GM19324 (cell line): ENCODE results near the gene TAF10.

Experiments
- ATAC-seq: cut with Tn5 transposase; IDR thresholded peaks from one replicate; pipeline ENCODE4 v1.9.1; 2021; ENCODE audit warnings: mild to moderate bottlenecking, moderate library complexity; ENCODE audit not compliant: unreplicated experiment, low FRiP score

Gene TAF10

DNA sequence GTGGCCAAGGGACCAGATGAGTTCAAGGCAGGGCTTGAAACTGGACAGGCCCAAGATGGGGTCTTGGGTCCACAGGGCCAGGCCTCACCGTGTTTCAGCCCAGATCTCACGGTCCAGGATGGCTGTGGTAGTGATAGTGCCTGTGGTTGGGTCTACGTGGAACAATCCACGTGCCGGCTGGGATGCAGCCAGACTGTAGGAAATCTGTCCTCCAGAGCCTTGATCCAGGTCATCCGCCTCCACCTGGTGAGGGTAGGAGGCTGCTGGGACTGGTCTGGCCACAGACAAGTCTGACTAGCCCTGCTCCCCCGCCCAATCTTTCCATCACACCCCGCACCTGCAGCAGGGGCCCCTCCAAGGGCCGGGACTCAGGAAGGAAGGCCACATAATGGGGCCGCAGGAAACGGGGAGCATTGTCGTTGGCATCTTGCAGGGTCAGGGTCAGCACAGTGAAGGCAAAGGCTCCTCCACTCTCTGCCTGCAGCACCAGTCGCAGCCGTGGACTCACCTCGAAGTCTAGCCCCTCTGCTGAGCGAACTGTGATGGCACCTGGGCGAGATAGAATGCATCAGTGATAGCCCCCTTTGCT is 13.9 kb upstream of the TAF10 start:
- no peak for ATAC-seq

GRCh38 chr11:6625156-6625831 is 13.3 kb upstream of the TAF10 start:
- no peak for ATAC-seq

DNA sequence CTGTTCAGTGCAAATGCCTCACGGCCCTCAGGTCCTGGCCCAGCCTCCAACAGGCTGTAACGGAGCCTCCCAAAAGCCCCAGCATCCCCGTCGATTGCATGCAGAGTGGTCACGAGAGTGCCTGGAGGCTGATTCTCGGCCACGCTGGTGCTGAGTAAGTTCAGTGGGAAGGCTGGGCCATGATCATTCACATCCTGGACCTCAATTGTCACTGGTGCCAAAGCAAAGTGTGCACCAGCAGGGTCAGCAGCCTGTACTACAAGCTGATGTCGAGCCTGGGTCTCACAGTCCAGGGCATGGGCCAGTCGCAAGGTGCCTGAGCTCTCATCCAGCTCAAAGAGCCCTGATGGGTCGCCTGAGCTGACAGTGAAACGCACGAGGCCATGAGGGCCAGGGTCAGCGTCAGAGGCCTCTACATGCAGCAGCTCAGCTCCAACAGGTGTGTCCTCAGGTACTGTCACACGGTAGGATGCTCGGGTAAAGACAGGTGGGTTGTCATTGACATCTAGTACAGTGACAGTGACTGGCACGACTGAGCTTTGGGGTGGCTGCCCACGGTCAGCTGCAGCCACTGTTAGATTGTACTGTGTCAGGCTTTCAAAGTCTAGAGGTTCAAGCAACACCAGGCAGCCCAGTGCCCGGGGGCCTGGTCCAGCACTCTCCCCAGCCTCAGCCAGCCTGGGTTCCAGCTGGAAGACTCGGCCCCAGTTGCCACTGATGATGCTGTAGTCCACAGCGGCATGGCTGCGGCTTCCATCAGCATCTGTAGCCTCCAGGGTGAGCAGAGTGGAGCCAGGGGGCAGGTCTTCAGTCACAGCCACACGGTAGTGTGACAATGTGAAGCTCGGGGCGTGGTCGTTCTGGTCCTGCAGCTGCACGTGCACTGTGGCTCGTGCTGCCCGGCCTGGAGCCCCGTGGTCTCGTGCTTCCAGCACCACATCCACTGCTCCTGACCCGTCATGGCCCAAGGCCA is 11.7 kb upstream of the TAF10 start:
- no peak for ATAC-seq

- no peak for ATAC-seq
Observed at GRCh38 chr11:6622261-6623171, 10.5 kb upstream of the TAF10 start.

- ATAC-seq = no peak
Observed at GRCh38 chr11:6621711-6622211, 9.7 kb upstream of the TAF10 start.

GRCh38 chr11:6620636-6621035 is 8.6 kb upstream of the TAF10 start:
- no peak for ATAC-seq

GRCh38 chr11:6619004-6619745 is 7.2 kb upstream of the TAF10 start, which contains the start of gene TPP1:
Gene TPP1 (minus strand): TSS chr11:6619422. CDS start chr11:6619400, 22 bp downstream.
- ATAC-seq = peak; percentile 99

DNA sequence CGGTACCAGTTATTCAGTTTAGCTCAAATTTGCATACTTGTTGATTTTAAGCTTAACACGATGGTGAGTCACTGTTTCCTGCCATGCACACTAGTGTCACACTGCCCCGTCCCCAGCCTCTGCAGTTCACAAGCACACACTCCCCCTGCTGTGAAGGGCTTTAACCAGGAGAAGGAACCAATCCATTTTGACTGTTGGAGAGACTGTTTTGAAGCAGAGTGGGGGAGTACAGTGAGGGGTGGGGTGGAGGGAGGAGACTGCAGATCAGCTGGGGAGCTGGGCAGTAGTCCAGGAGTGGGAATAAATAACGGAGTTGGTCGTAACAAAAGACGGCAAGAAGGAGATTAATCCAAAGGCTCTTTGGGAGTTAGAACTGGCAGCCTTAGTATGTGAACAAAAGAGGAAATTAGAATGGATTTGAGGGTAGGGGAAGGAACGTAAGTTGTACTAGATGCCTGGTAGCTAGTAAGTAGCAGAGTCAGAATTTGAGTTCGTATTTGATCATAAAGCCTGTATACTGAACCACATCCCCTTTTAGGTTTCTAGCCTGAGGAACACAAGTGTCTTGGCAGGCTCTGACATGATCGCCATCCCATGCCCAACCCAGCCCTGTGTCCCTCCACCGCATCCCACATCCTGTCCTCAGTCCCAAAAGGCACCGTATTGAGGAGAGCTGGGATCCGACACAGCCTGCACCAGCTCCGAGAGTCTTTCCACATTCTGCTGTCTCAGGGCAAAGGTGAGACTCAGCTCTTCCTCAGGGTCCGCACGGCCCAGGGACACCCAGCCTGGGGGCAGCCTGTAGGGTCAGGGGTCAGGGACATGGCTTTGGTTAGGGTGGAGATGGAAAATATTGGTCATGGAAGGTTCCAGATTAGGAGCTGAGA is 6.3 kb upstream of the TAF10 start:
- ATAC-seq = no peak

DNA sequence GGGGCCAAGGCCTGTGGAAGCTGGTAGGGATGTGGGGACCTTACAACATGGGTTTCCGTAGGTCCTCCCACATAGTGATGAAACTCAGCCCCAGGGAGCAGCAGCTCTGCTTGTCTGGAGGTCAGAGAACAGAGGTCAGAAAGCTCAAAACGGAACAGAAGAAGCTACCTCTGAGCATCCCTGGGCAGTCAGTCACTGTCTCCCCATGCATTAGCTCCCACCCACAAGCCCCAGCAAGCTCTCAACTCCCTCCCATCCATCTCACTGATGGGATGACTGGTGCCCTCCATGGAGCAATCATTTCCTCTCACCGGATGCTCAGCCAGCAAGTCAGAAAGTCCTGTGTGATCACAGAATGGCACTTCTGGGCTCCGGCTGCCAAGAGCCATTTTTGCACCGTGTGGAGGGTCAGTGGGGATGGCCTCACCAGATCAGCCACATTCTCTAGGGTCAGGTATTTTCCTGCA is 5.3 kb upstream of the TAF10 start:
- ATAC-seq = no peak

DNA sequence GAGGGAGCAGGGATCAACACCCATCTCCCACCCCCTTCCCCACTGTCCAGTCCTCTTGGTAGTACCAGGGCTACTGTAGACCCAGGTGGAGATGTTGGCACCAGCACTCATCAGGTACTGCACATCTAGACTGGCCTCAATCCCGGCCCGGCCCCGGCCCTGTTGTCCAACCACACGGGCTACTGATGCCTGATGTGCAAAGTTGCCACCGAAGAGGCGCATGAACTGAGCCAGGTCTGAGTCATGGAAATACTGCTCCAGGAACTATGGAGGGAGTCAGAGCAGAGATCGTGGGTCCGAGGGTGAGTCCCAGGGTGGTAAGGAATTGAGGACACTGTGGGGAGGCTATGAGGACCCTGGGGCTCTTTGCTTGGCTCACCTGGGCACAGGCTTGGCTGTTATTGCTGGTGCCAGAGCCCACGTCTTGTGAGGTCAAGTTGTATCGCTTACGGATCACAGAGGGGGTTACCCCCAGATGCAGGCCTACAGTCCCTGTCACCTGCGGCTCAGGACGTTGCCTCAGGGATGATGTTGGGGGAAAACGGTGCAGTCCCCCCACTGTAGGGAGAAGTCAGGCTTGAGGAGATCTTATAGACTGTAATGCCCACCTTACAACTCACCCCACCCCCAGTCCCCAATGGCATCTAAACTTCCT is 4.7 kb upstream of the TAF10 start:
- no peak for ATAC-seq

- ATAC-seq = no peak
Observed at GRCh38 chr11:6615882-6616585, 4.0 kb upstream of the TAF10 start.

- ATAC-seq = no peak
Observed at GRCh38 chr11:6615046-6615445, 3.0 kb upstream of the TAF10 start.

GRCh38 chr11:6614446-6614845 is 2.4 kb upstream of the TAF10 start:
- ATAC-seq = no peak

DNA sequence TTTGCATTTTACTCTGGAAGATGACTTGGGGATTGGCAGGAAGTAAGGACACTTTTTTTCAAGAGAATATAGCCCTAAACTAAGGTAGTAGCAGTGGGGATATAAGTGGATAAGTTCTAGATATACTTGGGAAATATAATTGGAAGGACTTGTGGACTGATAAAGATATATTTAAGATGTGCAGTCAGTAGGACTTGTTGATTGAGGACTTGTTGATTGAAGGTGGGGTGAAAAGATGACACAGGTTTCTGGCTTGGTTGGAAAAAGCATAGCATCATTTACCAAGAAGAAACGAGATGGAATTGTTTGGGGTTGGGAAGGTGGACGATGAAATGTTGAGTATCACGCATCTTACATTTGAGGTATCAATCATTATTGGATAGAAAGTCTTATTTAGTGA is 1.5 kb upstream of the TAF10 start:
- no peak for ATAC-seq

DNA sequence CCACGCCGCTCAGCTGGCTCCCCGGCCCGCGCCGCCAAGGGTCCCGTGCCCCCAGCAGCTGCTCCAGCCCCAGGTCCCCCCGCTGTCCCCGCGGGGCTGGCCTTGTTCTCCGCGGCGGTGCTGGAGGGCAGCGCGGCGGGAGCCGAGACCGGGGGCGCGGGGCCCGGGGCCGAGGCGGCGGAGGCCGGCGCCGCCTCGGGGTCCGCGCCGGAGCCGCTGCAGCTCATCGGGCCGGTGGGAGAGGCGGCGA is 128 bp downstream of the TAF10 start:
- ATAC-seq = peak; percentile 20

DNA sequence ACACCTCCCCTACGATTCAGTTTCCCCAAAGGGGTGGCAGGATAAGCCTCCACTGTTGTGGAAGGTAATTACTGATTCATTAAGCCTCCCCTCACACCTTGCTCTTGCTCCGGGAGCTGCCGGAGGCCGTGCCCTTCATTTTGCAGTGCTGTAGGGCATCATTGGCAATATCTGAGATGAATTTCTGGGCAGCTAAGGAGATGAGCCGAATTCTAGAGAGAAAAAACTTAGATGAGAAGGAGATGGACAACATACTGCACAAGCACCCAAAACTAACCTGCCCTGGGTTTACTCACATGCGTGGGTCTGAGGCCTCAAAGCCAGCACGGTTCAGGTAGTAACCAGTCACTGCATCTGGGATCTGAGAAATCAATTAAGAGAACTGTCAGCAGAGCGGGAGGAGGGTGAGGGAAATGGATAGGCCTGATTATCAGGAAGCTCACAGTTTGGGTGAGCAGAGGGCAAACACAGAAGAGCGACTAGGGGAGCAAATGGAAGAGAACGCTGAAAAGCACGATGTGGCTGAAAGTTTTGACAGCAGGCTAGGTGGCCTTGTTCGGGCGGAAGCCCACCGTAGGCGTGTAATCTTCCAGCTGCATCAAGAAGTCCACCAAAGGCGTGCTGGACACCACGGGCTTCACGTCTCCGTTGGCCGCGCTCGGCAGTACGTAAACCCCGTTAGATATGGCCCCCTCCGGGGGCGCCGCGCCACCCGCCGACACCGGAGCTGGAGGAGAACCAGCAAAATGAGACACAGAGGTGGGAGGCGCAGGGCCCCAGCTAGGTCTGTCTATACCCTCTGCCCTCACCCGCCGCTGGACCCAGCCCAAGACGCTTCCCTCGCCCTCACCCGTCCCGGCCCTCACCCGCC is 689 bp downstream of the TAF10 start:
- no peak for ATAC-seq

GRCh38 chr11:6610591-6610990 is 1.4 kb downstream of the TAF10 start:
- ATAC-seq = no peak
